OCI-LY7 (cell line): ENCODE measurements around the gene HSPA1L. TPM values are rescaled to one million over a fixed set of nuclear protein-coding genes. Genes with fewer than 3 reads are reported as not detected.

Source experiments
- BruUV-seq: library from RNA; stranded (reverse); fragments of 400-500 nt; replicated peaks from 2 replicates; lab custom pipeline; 2021; lab: Mats Ljungman, UMichigan
- CTCF ChIA-PET: fragments of 300-600 bp; sonication (Branson Sonifier 250); formaldehyde crosslinking; loops from one replicate; lab custom pipeline; 2022; ENCODE audit warnings: antibody characterized with exemption; ENCODE audit not compliant: unreplicated experiment; lab: Charles Lee
- POLR2A ChIA-PET: fragments of 300-600 bp; sonication (Branson Sonifier 250); formaldehyde crosslinking; loops from one replicate; lab custom pipeline; 2022; ENCODE audit warnings: antibody characterized with exemption; lab: Charles Lee
- DNase-seq: peaks from one replicate; pipeline ENCODE4 v3.0.0-alpha.2; 2015; ENCODE audit warnings: low spot score
- H2AFZ ChIP-seq: fragments of 200-600 bp; sonication (generic), shearing (Covaris generic); 2 replicates; pipeline ENCODE4 v1.6.1; 2014; ENCODE audit warnings: mild to moderate bottlenecking, antibody characterized with exemption, low read length, moderate library complexity
- H3K27ac ChIP-seq: fragments of 200-600 bp; sonication (generic); 2 replicates; pipeline ENCODE4 v1.5.1; 2014; ENCODE audit warnings: mixed run types, low read depth, mild to moderate bottlenecking, moderate library complexity, low read length, inconsistent platforms; ENCODE audit not compliant: poor library complexity, severe bottlenecking
- H3K36me3 ChIP-seq: fragments of 200-600 bp; sonication (generic); 2 replicates; pipeline ENCODE4 v1.6.1; 2014; ENCODE audit warnings: mild to moderate bottlenecking, antibody characterized with exemption, low read length, moderate library complexity, mixed read lengths; ENCODE audit not compliant: insufficient read depth
- H3K4me1 ChIP-seq: fragments of 200-600 bp; sonication (generic); 2 replicates; pipeline ENCODE4 v1.5.1; 2014; ENCODE audit warnings: mild to moderate bottlenecking, low read length; ENCODE audit not compliant: insufficient read depth, poor library complexity, severe bottlenecking
- H3K4me2 ChIP-seq: fragments of 200-600 bp; sonication (generic); 2 replicates; pipeline ENCODE4 v1.6.1; 2014; ENCODE audit warnings: mild to moderate bottlenecking, low read length
- H3K4me3 ChIP-seq: fragments of 200-600 bp; sonication (generic); 2 replicates; pipeline ENCODE4 v1.5.1; 2014; ENCODE audit warnings: mild to moderate bottlenecking, low read depth, low read length; ENCODE audit not compliant: poor library complexity, severe bottlenecking
- H3K79me2 ChIP-seq: fragments of 200-600 bp; sonication (generic); 2 replicates; pipeline ENCODE4 v1.6.1; 2016; ENCODE audit warnings: low read depth, mild to moderate bottlenecking, low read length, moderate library complexity, mixed read lengths; ENCODE audit not compliant: insufficient read depth
- H3K9me2 ChIP-seq: fragments of 200-600 bp; sonication (generic); 2 replicates; pipeline ENCODE4 v1.6.1; 2016; ENCODE audit warnings: mild to moderate bottlenecking, low read length, mixed read lengths; ENCODE audit not compliant: insufficient read depth
- H3K9me3 ChIP-seq: fragments of 200-600 bp; sonication (generic); 2 replicates; pipeline ENCODE4 v1.6.1; 2014; ENCODE audit warnings: mild to moderate bottlenecking, mixed run types, low read length, mixed read lengths
- H4K20me1 ChIP-seq: fragments of 200-600 bp; sonication (generic); 2 replicates; pipeline ENCODE4 v1.6.1; 2014; ENCODE audit warnings: mild to moderate bottlenecking, antibody characterized with exemption, low read length, moderate library complexity, mixed read lengths; ENCODE audit not compliant: insufficient read depth
- CTCF ChIP-seq: fragments of 200-600 bp; sonication (generic); conservative IDR thresholded peaks from 2 replicates; pipeline ENCODE4 v1.5.1; 2014; ENCODE audit warnings: mild to moderate bottlenecking, antibody characterized with exemption, low read length, moderate library complexity, mixed read lengths
- EZH2phosphoT487 ChIP-seq: fragments of 200-600 bp; sonication (generic); IDR thresholded peaks from 2 replicates; pipeline ENCODE4 v1.6.1; 2018; ENCODE audit warnings: low read depth, borderline replicate concordance, mild to moderate bottlenecking, mixed run types, antibody characterized with exemption, low read length, moderate library complexity, mixed read lengths
- intact Hi-C: fragments of 100-400 bp; cut with micrococcal nuclease; formaldehyde crosslinking; loops from one replicate; pipeline ENCODE4 v1.10.0; 2022; ENCODE audit not compliant: unreplicated experiment
- total RNA-seq, 2 experiments: library from RNA; depleted of rRNA in 1 of 2; stranded (reverse); fragments of >200 nt in 1 of 2; shearing (Covaris generic) in 1 of 2; gene quantifications; 2 replicates each; pipeline ENCODE4 v1.2.3, GENCODE V29; 2014 to 2022

Gene HSPA1L
- total RNA-seq, 2 experiments from 2014 or later = 0.19 to 0.49 TPM

- H3K9me3 ChIP-seq = no peaks in the 10 kb centered on the region
- no peaks in the 10 kb centered on the region for H4K20me1 ChIP-seq
- intact Hi-C loops = no loop called here
- no peak overlapping the region for H3K27ac ChIP-seq
- peaks cover 14% of the 10 kb centered on the region for H3K4me1 ChIP-seq
- peaks cover 95% of the 10 kb centered on the region for H3K36me3 ChIP-seq
- POLR2A ChIA-PET = interaction anchor here (1.0 kb wide), 1 partner anchor 78 kb away, joined by 5 read pairs; the partner anchor contains the start of gene NEU1
- no peak overlapping the region for H2AFZ ChIP-seq
- H3K9me2 ChIP-seq = no peaks in the 10 kb centered on the region
- no peak overlapping the region for H3K4me3 ChIP-seq
- no peak for TF ChIP-seq CTCF
- no peak for TF ChIP-seq EZH2phosphoT487
- CTCF ChIA-PET = no interaction called here
- no TSS peak for BruUV-seq
- no peak overlapping the region for H3K4me2 ChIP-seq
- peaks cover 8% of the 10 kb centered on the region; the same call in 1 of the 2 replicates for H3K79me2 ChIP-seq
- DNase-seq = no peak
Measured at GRCh38 chr6:31784098-31784925, 30.8 kb downstream of the HSPA1L start.

GRCh38 chr6:31782126-31782855 is 32.8 kb downstream of the HSPA1L start:
- H3K9me3 ChIP-seq = no peaks in the 10 kb centered on the region
- no peak overlapping the region for H3K4me3 ChIP-seq
- no peak overlapping the region for H3K27ac ChIP-seq
- POLR2A ChIA-PET = no interaction called here
- intact Hi-C loops = no loop called here
- no peak overlapping the region for H2AFZ ChIP-seq
- CTCF ChIA-PET = no interaction called here
- H4K20me1 ChIP-seq = no peaks in the 10 kb centered on the region
- peaks cover 96% of the 10 kb centered on the region for H3K36me3 ChIP-seq
- no peaks in the 10 kb centered on the region for H3K79me2 ChIP-seq
- H3K9me2 ChIP-seq = no peaks in the 10 kb centered on the region
- BruUV-seq = no TSS peak
- H3K4me2 ChIP-seq = no peak overlapping the region
- TF ChIP-seq EZH2phosphoT487 = no peak
- TF ChIP-seq CTCF = no peak
- DNase-seq = no peak
- no peaks in the 10 kb centered on the region for H3K4me1 ChIP-seq
